Right lobe of liver (tissue), 6 donors: ENCODE measurements around the gene YWHAG. TPM values are rescaled to one million over a fixed set of nuclear protein-coding genes. Genes with fewer than 3 reads are reported as not detected.

Experiments used
- ATAC-seq, 4 donors: fragments of 200-7000 bp; cut with Tn5 transposase; one replicate each; pipeline ENCODE4 v1.9.1; 2020; ENCODE audit warnings: mild to moderate bottlenecking in 4 of 4, moderate library complexity in 4 of 4
- DNase-seq, 3 donors: peaks; one replicate each; pipeline ENCODE4 v3.0.0-alpha.2; 2020
- H3K27ac ChIP-seq, 3 donors: fragments of 200-600 bp; one replicate each; pipeline ENCODE4 v1.8.0; 2022
- H3K27me3 ChIP-seq, 2 donors: fragments of 200-600 bp; one replicate each; pipeline ENCODE4 v1.8.0; 2022
- H3K36me3 ChIP-seq, 4 donors: fragments of 200-600 bp; sonication (generic) in 1 of 4; one replicate each; pipeline versions ENCODE4 v1.5.1 to v1.8.0; 2017 to 2022; ENCODE audit warnings: control low read depth in 1 of 4
- H3K4me1 ChIP-seq, 4 donors: fragments of 200-600 bp; sonication (generic) in 1 of 4; one replicate each; pipeline versions ENCODE4 v1.5.1 to v1.8.0; 2017 to 2022; ENCODE audit warnings: control low read depth in 1 of 4
- H3K4me3 ChIP-seq, 3 donors: fragments of 200-600 bp; one replicate each; pipeline ENCODE4 v1.8.0; 2022
- H3K9me3 ChIP-seq, 4 donors: fragments of 200-600 bp; sonication (generic) in 1 of 4; one replicate each; pipeline versions ENCODE4 v1.5.1 to v1.8.0; 2017 to 2022; ENCODE audit warnings: control low read depth in 1 of 4
- POLR2A ChIP-seq: fragments of 450-650 bp; IDR thresholded peaks from one replicate; pipeline ENCODE4 v1.6.1; 2017; ENCODE audit warnings: antibody characterized with exemption, mild to moderate bottlenecking
- WGBS: methylation state at CpG from one replicate; pipeline ENCODE4 v1.1.6; 2018; ENCODE audit warnings: low coverage, low lambda C conversion rate; ENCODE audit not compliant: insufficient coverage; ENCODE audit errors: missing lambda C conversion rate; 5-methylcytosine and 5-hydroxymethylcytosine counted together
- intact Hi-C, 2 donors: fragments of 100-400 bp; cut with DNase I; formaldehyde crosslinking; loops; one replicate each; pipeline versions ENCODE4 v1.11.2 to v1.14.1; 2022
- total RNA-seq, 6 experiments: library from RNA; depleted of rRNA in 2 of 6; stranded (reverse); fragments of >200 nt in 2 of 6; fragmentation: NEBNext Ultra II Directional in 3 of 6; extraction: Animal tissue kit (Norgen Biotek cat#: 25700) in 3 of 6; gene quantifications; one replicate each; pipeline versions ENCODE4 v1.1.0 to v1.2.4, GENCODE V29; 2016 to 2023
- TF ChIP-seq, protein P1 (sequence below), 4 donors: fragments of 200-600 bp in 3 of 4; fragments of 450-650 bp in 1 of 4; IDR thresholded peaks; one replicate each; pipeline versions ENCODE4 v1.5.1 to v1.8.0; 2016 to 2022; ENCODE audit warnings: antibody characterized with exemption in 4 of 4, mild to moderate bottlenecking in 2 of 4
- donor health status: DM: no; HTN: yes; CAD: no.
- donor health status: DM: no; HTN: no; CAD: no.
- donor health status: DM: no; HTN: no; CAD: no.
- donor health status: DM: no; HTN: yes; CAD: no.
- donor health status: DM: no; HTN: yes; CAD: no.

Gene YWHAG
- total RNA-seq, 6 experiments from 2014 or later: 43.5 to 69.1 (median 58.4) TPM

DNA sequence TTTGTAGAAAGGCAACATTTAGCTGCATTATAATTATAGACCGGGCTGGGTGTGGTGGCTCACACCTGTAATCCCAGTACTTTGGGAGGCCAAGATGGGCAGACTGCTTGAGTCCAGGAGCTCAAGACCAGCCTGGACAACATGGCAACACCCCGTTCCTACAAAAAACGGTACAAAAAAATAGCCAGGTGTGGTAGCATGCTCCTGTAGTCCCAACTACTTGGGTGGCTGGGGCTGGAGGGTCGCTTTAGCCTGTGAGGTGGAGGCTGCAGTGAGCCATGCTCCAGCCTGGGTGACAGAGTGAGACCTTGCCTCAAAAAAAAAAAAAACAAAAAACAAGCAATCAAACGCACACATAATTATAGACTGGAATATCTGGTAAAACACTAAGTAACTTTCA, 5.0 kb downstream of the YWHAG start:
- Histone ChIP-seq H3K9me3 (no peaks in the 10 kb centered on the region), H3K4me1 (peaks cover 0 to 41% (median 13%) of the 10 kb centered on the region in 4 donors), H3K4me3 (no peak overlapping the region), H3K36me3 (peaks cover 0 to 6% (median 3%) of the 10 kb centered on the region in 4 donors), H3K27ac (no peak overlapping the region), H3K27me3 (no peaks in the 10 kb centered on the region)
- WGBS: 100% methylated on average over 5 of the region's 5 CpGs
- TF ChIP-seq, protein P1, sequence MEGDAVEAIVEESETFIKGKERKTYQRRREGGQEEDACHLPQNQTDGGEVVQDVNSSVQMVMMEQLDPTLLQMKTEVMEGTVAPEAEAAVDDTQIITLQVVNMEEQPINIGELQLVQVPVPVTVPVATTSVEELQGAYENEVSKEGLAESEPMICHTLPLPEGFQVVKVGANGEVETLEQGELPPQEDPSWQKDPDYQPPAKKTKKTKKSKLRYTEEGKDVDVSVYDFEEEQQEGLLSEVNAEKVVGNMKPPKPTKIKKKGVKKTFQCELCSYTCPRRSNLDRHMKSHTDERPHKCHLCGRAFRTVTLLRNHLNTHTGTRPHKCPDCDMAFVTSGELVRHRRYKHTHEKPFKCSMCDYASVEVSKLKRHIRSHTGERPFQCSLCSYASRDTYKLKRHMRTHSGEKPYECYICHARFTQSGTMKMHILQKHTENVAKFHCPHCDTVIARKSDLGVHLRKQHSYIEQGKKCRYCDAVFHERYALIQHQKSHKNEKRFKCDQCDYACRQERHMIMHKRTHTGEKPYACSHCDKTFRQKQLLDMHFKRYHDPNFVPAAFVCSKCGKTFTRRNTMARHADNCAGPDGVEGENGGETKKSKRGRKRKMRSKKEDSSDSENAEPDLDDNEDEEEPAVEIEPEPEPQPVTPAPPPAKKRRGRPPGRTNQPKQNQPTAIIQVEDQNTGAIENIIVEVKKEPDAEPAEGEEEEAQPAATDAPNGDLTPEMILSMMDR (IDR thresholded peaks at IDR 0.05): no peak
- no peak for TF ChIP-seq POLR2A
- no peak for ATAC-seq
- no peak for DNase-seq
- intact Hi-C loops: no loop called here

DNA sequence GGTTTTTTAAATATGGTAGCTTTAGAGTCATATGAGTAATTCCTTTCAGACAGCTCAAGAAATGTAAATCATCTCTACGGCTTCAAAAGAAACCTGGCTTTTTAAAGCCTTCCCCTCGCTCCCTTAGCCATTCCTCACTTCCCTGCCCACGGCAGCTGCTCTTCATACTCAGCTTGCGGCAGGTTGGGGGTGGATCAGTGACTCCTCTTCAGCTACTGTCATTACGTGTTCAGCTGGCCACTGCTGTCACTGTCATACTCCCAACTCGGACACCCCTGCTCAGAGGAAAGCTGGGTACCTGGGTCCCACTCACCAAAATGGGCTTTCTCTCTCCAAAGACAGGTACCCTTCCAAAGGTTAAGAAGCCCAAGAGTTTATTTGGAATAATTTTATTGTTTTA, 6.6 kb downstream of the YWHAG start:
- Histone ChIP-seq H3K36me3 (peaks cover 0 to 10% (median 4%) of the 10 kb centered on the region in 4 donors), H3K9me3 (no peaks in the 10 kb centered on the region), H3K27me3 (no peaks in the 10 kb centered on the region), H3K4me1 (peaks cover 0 to 46% (median 11%) of the 10 kb centered on the region in 4 donors), H3K4me3 (no peak overlapping the region), H3K27ac (no peak overlapping the region)
- WGBS: 67% methylated on average over 5 of the region's 6 CpGs
- TF ChIP-seq POLR2A: no peak
- TF ChIP-seq, protein P1 (IDR thresholded peaks at IDR 0.05): no peak
- ATAC-seq: no peak
- no peak for DNase-seq
- intact Hi-C loops: no loop called here

DNA sequence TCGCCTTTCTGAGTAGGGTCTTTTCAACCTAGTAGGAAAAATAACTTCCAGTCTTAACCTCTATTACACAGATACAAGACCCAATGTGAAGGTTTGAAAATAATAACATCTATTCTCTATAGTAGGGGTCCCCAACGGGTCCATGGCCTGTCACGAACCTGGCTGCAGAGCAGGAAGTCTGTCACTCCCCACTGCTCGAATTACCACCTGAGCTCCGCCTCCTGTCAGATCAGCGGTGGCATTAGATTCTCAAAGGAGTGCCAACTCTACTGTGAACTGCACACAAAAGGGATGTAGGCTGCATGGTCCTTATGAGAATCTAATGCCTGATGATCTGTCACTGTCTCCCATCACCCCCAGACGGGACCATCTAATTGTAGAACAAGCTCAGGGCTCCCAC, 7.4 kb downstream of the YWHAG start:
- peaks cover 0 to 46% (median 9%) of the 10 kb centered on the region in 4 donors for H3K4me1 ChIP-seq
- intact Hi-C loops: no loop called here
- no peaks in the 10 kb centered on the region for H3K9me3 ChIP-seq
- WGBS: 93% methylated on average over 5 of the region's 7 CpGs
- H3K27ac ChIP-seq: no peak overlapping the region
- DNase-seq: no peak
- ATAC-seq: no peak
- H3K4me3 ChIP-seq: no peak overlapping the region
- no peak for TF ChIP-seq POLR2A
- TF ChIP-seq, protein P1 (IDR thresholded peaks at IDR 0.05): no peak
- peaks cover 0 to 13% (median 6%) of the 10 kb centered on the region in 4 donors for H3K36me3 ChIP-seq
- H3K27me3 ChIP-seq: no peaks in the 10 kb centered on the region

DNA sequence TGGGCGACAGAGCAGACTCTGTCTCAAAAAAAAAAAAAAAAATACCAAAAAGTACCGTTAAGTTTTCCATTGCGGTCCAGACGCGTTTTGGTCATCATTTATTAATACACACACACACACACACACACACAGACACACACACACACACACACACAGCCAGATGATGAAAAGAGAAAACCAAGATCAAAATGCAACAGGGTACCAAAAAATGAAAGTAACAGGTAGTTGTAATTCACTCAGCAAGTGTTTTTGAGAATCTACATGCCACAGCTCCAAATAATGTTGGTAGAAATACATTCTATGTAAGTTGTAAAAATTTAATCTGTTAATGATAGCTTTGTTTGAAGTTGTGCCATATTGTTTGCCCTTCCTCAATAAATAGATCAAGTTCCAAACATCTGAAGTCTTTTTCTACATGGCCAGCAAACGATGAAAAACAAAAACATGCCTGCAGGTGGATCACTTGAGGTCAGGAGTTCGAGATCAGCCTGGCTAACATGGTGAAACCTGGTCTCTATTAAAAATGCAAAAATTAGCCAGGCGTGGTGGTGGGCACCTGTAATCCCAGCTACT, 9.4 kb downstream of the YWHAG start:
- H3K27me3 ChIP-seq: no peaks in the 10 kb centered on the region
- H3K9me3 ChIP-seq: no peaks in the 10 kb centered on the region
- 77% methylated on average over 8 of the region's 8 CpGs for WGBS
- H3K36me3 ChIP-seq: peaks cover 5 to 31% (median 8%) of the 10 kb centered on the region in 4 donors
- intact Hi-C loops: no loop called here
- peaks cover 0 to 53% (median 9%) of the 10 kb centered on the region in 4 donors for H3K4me1 ChIP-seq
- no peak for TF ChIP-seq POLR2A
- TF ChIP-seq, protein P1 (IDR thresholded peaks at IDR 0.05): no peak
- no peak overlapping the region for H3K4me3 ChIP-seq
- DNase-seq (no peak), ATAC-seq (no peak)
- H3K27ac ChIP-seq: no peak overlapping the region
